Right atrium auricular region (tissue), 2 donors: Measurements from ENCODE around the gene NAV2. TPM values are rescaled to one million over a fixed set of nuclear protein-coding genes. Genes with fewer than 3 reads are reported as not detected.
"Not testable (repeated sequence)": the region's sequence is repeated elsewhere in the genome, so short reads cannot be mapped to it uniquely, and the experiment has no call there.

ENCODE experiments used
- DNase-seq: peaks from one replicate; pipeline ENCODE4 v3.0.0-alpha.2; 2019; ENCODE audit warnings: low spot score
- H3K27ac ChIP-seq, 2 donors: fragments of 200-600 bp; sonication (generic); 1 replicate in 1 of 2; 2 replicates in 1 of 2; pipeline ENCODE4 v1.5.1; 2016 to 2019
- H3K27me3 ChIP-seq, 2 donors: fragments of 200-600 bp; sonication (generic); one replicate each; pipeline versions ENCODE4 v1.5.1 to v1.6.0; 2017 to 2019
- H3K36me3 ChIP-seq: fragments of 200-600 bp; sonication (generic); one replicate; pipeline ENCODE4 v1.5.1; 2016
- H3K4me1 ChIP-seq, 2 donors: fragments of 200-600 bp; sonication (generic); one replicate each; pipeline versions ENCODE4 v1.5.1 to v1.6.0; 2017 to 2019
- H3K4me3 ChIP-seq, 2 donors: fragments of 200-600 bp; sonication (generic); 1 replicate in 1 of 2; 2 replicates in 1 of 2; pipeline ENCODE4 v1.5.1; 2017 to 2019; ENCODE audit warnings: mild to moderate bottlenecking in 1 of 2, moderate library complexity in 1 of 2
- H3K9me3 ChIP-seq, 2 donors: fragments of 200-600 bp; sonication (generic); one replicate each; pipeline ENCODE4 v1.5.1; 2019
- CTCF ChIP-seq, 2 donors: fragments of 200-600 bp; sonication (generic); IDR thresholded peaks; one replicate each; pipeline ENCODE4 v1.5.1; 2019; ENCODE audit warnings: antibody characterized with exemption in 2 of 2
- total RNA-seq, 2 donors: library from RNA; depleted of rRNA; stranded (reverse); fragments of >200 nt; gene quantifications; one replicate each; pipeline ENCODE4 v1.1.0, GENCODE V29; 2016

Gene NAV2
- total RNA-seq, 2 donors from 2014 or later = 11.4 to 19.2 TPM

GRCh38 chr11:20125927-20126326 is 413.3 kb downstream of the NAV2 start:
- H3K27ac ChIP-seq = no peak overlapping the region
- no peaks in the 10 kb centered on the region for H3K4me1 ChIP-seq
- no peak for TF ChIP-seq CTCF (IDR thresholded peaks at IDR 0.05)
- H3K27me3 ChIP-seq = no peaks in the 10 kb centered on the region
- H3K4me3 ChIP-seq = no peak overlapping the region
- no peaks in the 10 kb centered on the region for H3K9me3 ChIP-seq
- no peak for DNase-seq
- no peaks in the 10 kb centered on the region for H3K36me3 ChIP-seq

DNA sequence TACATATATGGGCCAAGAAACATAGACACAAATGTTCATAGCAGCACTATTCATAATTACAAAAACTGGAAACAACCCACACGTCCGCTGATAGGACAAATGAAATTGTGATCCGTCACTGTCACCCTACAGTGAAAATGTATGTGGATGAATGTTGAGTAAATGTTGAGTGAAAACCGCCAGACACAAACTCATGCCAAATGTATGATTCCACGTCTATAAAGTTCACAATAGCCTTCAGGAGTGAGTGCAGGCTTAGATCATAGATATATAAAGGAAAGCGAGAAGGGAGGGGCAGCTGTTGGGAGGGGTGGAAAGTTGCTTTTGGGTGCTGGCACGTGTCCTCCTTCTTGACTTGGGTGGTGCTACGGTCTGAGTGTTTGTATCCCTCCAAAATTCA is 414.1 kb downstream of the NAV2 start:
- no peaks in the 10 kb centered on the region for H3K9me3 ChIP-seq
- H3K36me3 ChIP-seq = no peaks in the 10 kb centered on the region
- peaks cover 0 to 2% of the 10 kb centered on the region in 2 donors for H3K4me1 ChIP-seq
- H3K4me3 ChIP-seq = no peak overlapping the region
- no peak overlapping the region for H3K27ac ChIP-seq
- no peak for DNase-seq
- H3K27me3 ChIP-seq = no peaks in the 10 kb centered on the region
- TF ChIP-seq CTCF (IDR thresholded peaks at IDR 0.05) = no peak

- Histone ChIP-seq H3K4me1 (peaks cover 0 to 8% of the 10 kb centered on the region in 2 donors), H3K4me3 (no peak overlapping the region), H3K27ac (no peak overlapping the region), H3K36me3 (no peaks in the 10 kb centered on the region), H3K27me3 (no peaks in the 10 kb centered on the region), H3K9me3 (no peaks in the 10 kb centered on the region)
- peak; percentile 70 to 87 for TF ChIP-seq CTCF (IDR thresholded peaks at IDR 0.05)
- peak; percentile 82 for DNase-seq
These were observed 415.3 kb downstream of the NAV2 start for GRCh38 chr11:20127671-20128527.

DNA sequence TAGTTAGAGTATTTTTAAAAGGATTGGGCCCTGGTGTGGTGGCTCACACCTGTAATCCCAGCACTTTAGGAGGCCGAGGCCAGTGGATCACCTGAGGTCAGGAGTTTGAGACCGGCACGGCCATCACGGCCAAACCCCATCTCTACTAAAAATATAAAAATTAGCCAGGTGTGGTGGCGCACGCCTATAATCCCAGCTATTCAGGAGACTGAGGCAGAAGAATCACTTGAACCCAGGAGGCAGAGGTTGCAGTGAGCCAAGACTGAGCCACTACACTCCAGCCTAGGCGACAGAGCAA is 415.8 kb downstream of the NAV2 start:
- not testable (repeated sequence) for H3K27ac ChIP-seq, H3K4me3 ChIP-seq, H3K27me3 ChIP-seq, H3K9me3 ChIP-seq, DNase-seq, H3K36me3 ChIP-seq, H3K4me1 ChIP-seq

DNA sequence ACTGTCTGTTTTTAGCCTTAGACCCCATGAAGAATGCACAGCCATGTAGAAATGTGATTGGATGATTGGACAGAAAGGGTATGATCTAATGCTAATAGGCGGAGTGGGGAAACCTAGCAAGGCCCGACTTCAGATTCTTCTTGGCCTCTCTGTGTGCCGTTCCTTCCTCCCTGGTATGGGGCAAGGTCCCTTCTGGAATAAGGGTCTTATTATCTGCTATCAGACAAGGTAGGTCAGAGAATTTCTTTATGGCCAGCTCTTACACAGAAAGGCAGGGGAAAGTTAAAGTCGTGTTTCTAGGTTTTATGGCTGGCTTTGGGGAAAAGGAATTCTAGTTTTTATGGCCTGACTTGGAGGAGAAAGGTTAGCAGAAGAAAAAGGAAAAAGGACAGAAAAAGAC is 417.0 kb downstream of the NAV2 start:
- no peak overlapping the region for H3K4me3 ChIP-seq
- H3K4me1 ChIP-seq = peaks cover 0 to 8% of the 10 kb centered on the region in 2 donors
- TF ChIP-seq CTCF (IDR thresholded peaks at IDR 0.05) = no peak
- DNase-seq = no peak
- no peaks in the 10 kb centered on the region for H3K36me3 ChIP-seq
- no peaks in the 10 kb centered on the region for H3K9me3 ChIP-seq
- no peaks in the 10 kb centered on the region for H3K27me3 ChIP-seq
- H3K27ac ChIP-seq = no peak overlapping the region

DNA sequence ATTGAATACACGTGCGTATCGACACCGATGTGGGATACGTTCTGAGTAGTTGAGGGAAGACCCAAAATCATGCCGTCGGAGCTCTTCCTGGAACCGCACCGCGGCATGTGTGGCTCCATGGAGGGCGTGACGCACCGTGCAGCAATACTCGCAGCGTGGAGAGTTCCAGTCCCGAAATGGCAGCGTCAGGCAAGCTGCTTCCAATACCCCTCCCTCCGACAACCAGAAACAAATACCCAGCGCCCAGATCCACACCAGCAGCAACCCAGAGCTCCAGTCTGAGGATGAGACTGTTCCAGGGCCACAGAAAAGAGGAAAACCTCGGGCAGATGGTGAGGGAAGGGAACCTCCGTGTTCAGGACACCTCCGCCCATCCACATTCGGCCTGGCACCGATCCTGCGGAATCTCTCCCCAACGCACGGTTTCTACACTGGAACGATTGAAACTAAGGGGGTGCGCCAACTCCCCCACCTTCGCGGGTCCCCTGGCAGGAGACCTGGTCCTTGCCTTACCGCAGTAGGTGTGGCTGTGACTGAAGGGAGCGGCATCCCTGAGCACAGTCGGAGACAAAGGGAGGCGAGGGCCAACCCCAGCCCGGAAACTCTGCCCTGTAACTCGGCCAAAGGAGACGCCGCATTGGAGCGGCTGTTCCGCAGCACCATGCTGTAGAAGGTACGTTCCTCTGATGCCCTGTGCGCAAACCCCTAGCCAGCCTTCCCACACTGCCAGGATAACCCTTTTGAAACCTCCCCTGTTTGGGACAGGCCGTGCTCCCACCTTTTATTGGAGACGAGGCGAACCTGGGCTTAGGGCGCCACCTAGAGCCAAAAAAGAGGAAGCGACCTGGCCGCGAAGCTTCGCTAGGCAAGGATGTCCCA is 419.4 kb downstream of the NAV2 start:
- H3K4me3 ChIP-seq = peak overlapping the region; percentile 36 to 47
- H3K27ac ChIP-seq = no peak overlapping the region
- no peaks in the 10 kb centered on the region for H3K9me3 ChIP-seq
- H3K27me3 ChIP-seq = no peaks in the 10 kb centered on the region
- peaks cover 0 to 8% of the 10 kb centered on the region in 2 donors for H3K4me1 ChIP-seq
- H3K36me3 ChIP-seq = no peaks in the 10 kb centered on the region
- TF ChIP-seq CTCF (IDR thresholded peaks at IDR 0.05) = peak; percentile 81 to 87
- DNase-seq = peak; percentile 79
